Endothelial cell of umbilical vein (primary cell): Measurements from ENCODE around the gene ZMIZ1.

Experiments
- EZH2 ChIP-seq: IDR thresholded peaks from 2 replicates; pipeline ENCODE4 v1.6.1; 2012; ENCODE audit warnings: borderline replicate concordance, low read depth, mild to moderate bottlenecking, moderate library complexity, low read length, inconsistent platforms; ENCODE audit not compliant: severe bottlenecking
- MYC ChIP-seq: IDR thresholded peaks from one replicate; pipeline ENCODE4 v1.6.1; 2011; ENCODE audit warnings: mild to moderate bottlenecking, low read depth, low read length
- POLR2A ChIP-seq: IDR thresholded peaks from 2 replicates; pipeline ENCODE4 v1.6.1; 2012; ENCODE audit warnings: low read depth, mild to moderate bottlenecking, control low read depth, low read length
- TF ChIP-seq, protein P1 (sequence below), 2 donors: IDR thresholded peaks; 1 replicate in 1 of 2; 2 replicates in 1 of 2; pipeline ENCODE4 v1.5.1; 2011; ENCODE audit warnings: low read length in 2 of 2, mild to moderate bottlenecking in 2 of 2, moderate library complexity in 2 of 2, control low read depth in 1 of 2, inconsistent platforms in 1 of 2, low read depth in 1 of 2; ENCODE audit not compliant: insufficient read depth in 1 of 2; ENCODE audit errors: extremely low read depth in 1 of 2
- TF ChIP-seq, protein P2 (sequence below): IDR thresholded peaks from 2 replicates; pipeline ENCODE4 v1.6.1; 2011; ENCODE audit not compliant: insufficient read depth, insufficient read length

DNA sequence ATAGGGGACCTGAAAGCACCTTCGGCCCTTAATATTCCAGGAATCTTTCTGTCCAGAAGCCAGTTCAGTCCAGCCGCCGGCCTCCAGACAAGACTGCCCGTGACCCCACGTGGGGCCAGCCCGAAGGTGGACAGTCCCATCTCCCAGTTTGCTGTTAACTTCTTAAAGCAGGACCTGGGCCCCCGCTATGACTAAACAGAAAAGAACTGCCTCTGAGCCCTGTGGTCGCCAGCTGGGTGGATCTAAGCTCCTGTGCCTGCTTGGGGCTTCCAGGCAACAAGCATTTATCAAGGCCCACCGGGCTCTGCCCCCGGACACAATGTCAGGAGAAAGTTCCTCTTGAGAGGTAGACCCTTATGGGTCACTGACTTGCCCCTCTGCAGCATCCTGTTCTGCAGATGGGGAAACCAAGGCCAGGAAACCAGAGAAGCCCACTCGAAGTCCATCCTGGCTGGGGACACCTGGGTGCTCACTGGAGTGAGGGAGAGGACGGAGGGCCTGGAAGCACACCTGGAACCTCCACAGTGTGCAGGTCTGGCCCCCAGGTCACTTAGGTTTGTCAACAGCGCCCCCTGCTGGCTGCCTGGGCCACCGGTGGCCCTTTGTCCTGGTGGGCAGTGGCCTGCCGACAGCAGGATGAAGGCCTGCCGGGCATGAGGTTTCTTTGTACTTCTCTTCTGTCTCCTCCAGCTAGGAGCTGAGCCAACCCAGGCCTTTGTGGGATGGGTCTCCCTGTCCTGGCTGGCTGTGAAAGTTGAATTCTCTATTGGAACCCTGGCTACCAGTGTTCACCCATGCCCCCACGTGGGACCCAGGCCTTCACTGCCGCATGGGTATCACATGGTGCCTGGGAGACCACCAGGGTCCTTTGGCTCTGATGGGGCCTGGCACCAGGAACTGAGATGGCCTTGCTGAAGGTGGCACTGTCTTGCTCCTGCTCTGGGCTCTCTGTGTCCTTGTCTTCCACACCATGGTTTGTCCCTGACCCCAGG lies 128.0 kb downstream of the ZMIZ1 start:
- no peak for TF ChIP-seq MYC
- TF ChIP-seq, protein P1, sequence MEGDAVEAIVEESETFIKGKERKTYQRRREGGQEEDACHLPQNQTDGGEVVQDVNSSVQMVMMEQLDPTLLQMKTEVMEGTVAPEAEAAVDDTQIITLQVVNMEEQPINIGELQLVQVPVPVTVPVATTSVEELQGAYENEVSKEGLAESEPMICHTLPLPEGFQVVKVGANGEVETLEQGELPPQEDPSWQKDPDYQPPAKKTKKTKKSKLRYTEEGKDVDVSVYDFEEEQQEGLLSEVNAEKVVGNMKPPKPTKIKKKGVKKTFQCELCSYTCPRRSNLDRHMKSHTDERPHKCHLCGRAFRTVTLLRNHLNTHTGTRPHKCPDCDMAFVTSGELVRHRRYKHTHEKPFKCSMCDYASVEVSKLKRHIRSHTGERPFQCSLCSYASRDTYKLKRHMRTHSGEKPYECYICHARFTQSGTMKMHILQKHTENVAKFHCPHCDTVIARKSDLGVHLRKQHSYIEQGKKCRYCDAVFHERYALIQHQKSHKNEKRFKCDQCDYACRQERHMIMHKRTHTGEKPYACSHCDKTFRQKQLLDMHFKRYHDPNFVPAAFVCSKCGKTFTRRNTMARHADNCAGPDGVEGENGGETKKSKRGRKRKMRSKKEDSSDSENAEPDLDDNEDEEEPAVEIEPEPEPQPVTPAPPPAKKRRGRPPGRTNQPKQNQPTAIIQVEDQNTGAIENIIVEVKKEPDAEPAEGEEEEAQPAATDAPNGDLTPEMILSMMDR (IDR thresholded peaks at IDR 0.05; ENCODE audit: extremely low read depth in 1 of 2, insufficient read depth in 1 of 2, low read depth in 1 of 2, low read length in 2 of 2) = peak; percentile 88 to 95
- no peak for TF ChIP-seq EZH2
- no peak for TF ChIP-seq POLR2A
- TF ChIP-seq, protein P2, sequence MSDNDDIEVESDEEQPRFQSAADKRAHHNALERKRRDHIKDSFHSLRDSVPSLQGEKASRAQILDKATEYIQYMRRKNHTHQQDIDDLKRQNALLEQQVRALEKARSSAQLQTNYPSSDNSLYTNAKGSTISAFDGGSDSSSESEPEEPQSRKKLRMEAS = no peak
